ENCODE data around the gene MPPED1.

MPPED1 gene

DNA sequence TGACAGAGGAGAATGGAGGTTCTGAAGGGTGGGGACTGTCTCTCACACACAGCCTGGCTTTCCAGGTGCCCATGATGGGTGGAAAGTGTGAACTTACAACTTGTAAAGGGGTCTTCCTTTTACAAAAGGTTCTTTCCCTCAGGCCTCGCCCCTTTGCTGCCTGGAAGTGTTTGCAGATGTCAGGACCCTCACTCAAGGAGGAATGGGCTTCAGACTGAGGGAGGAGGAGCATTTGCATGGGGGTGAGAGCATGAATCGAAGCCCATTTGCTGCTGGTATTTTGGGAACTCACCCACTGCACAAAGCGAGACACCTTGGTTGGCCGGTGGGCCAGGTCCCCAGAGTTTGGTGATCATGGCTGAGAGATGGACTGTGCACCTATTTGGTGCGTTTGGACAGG, 25.1 kb downstream of the MPPED1 start:
- no peak overlapping the region for H3K4me3 ChIP-seq (ENCODE audit: low read length)
- TF ChIP-seq, protein P1, sequence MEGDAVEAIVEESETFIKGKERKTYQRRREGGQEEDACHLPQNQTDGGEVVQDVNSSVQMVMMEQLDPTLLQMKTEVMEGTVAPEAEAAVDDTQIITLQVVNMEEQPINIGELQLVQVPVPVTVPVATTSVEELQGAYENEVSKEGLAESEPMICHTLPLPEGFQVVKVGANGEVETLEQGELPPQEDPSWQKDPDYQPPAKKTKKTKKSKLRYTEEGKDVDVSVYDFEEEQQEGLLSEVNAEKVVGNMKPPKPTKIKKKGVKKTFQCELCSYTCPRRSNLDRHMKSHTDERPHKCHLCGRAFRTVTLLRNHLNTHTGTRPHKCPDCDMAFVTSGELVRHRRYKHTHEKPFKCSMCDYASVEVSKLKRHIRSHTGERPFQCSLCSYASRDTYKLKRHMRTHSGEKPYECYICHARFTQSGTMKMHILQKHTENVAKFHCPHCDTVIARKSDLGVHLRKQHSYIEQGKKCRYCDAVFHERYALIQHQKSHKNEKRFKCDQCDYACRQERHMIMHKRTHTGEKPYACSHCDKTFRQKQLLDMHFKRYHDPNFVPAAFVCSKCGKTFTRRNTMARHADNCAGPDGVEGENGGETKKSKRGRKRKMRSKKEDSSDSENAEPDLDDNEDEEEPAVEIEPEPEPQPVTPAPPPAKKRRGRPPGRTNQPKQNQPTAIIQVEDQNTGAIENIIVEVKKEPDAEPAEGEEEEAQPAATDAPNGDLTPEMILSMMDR (conservative IDR thresholded peaks at IDR 0.05; ENCODE audit: low read depth, low read length): no peak
- DNase-seq (ENCODE audit: low read depth): no peak

GRCh38 chr22:43437871-43438475, 26.2 kb downstream of the MPPED1 start:
- TF ChIP-seq, protein P1 (conservative IDR thresholded peaks at IDR 0.05; ENCODE audit: low read depth, low read length): no peak
- no peak overlapping the region for H3K4me3 ChIP-seq (ENCODE audit: low read length)
- DNase-seq (ENCODE audit: low read depth): no peak

- no peak overlapping the region for H3K4me3 ChIP-seq (ENCODE audit: low read length)
- TF ChIP-seq, protein P1 (conservative IDR thresholded peaks at IDR 0.05; ENCODE audit: low read depth, low read length): no peak
- no peak for DNase-seq (ENCODE audit: low read depth)
Observed at GRCh38 chr22:43438666-43439347, 27.0 kb downstream of the MPPED1 start.

DNA sequence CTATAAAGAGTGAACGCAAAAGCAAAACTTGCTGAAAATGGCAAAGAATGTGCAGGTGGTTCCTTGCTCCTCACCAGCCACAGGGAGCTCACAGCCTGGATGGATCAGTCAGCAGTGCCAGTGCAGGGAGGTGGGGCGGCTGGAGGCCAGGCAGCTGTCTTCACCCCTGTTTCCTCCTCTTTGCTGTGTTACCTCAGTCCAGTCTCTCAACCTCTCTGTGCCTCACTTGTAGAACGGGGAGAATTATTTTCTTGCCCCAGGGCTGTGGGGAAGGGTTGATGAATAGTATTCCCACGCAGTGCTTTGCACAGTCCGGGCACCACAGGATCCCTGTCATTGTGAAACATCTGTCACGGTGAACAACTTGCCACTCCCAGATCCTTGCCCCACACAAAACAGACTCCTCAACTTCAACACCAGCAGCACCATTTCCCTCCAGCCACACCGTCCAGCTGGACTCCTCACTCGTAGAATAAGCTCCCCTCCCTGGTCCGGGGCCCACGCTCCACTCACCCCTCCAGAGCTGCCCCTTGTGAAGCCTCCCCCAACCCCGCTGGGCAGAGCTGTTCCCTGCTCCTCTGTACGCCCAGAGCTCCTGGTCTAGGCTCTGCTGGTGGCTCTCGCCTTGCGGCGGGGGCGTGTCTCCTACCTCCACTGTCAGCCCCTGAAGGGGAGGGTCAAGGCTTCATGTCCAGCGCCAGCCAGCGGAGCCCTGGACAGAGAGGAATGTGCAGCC, 27.7 kb downstream of the MPPED1 start:
- TF ChIP-seq, protein P1 (conservative IDR thresholded peaks at IDR 0.05; ENCODE audit: low read depth, low read length): no peak
- no peak overlapping the region for H3K4me3 ChIP-seq (ENCODE audit: low read length)
- DNase-seq (ENCODE audit: low read depth): no peak

GRCh38 chr22:43440104-43440387, 28.2 kb downstream of the MPPED1 start:
- TF ChIP-seq, protein P1 (conservative IDR thresholded peaks at IDR 0.05; ENCODE audit: low read depth, low read length): no peak
- no peak for DNase-seq (ENCODE audit: low read depth)
- no peak overlapping the region for H3K4me3 ChIP-seq (ENCODE audit: low read length)

DNA sequence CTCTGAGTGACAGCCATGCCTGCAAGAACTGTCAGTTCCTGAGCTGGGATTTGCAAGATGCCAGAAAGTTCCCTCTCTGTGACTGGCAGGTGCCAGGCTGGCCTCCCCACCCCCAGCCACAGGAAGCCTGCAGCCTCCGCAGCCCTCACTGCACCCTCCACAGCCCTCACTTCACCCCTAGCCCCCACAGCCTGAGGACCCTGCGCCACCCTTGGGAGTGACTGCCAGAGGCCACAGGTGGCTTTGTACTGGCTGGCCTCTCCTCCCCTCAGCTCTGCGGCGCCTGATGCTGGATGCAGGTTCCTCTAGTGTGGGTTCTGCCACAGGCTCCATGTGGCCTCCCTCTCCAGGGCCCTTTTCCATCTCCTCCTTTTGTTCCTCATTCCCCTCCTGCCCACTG, 28.7 kb downstream of the MPPED1 start:
- no peak overlapping the region for H3K4me3 ChIP-seq (ENCODE audit: low read length)
- TF ChIP-seq, protein P1 (conservative IDR thresholded peaks at IDR 0.05; ENCODE audit: low read depth, low read length): no peak
- no peak for DNase-seq (ENCODE audit: low read depth)

DNA sequence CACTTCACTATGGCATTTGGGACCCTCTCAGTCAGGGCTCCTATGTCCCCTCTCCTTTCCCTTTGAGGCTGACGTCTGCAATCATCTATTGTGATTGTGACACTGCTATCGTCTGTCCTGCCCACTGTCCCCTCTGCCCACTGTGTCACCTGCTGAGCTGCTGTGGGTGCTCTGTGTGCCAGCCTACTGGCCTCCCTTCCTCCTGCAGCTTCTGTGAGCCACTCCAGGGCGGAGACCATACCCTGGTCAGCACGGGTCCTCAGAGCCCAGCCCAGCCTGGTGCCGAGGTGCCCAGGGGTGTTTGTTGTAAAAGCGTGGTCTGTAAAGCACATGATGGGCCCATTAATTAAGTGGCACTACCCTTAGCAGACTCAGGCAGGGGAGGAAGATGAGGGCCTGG, 29.4 kb downstream of the MPPED1 start:
- TF ChIP-seq, protein P1 (conservative IDR thresholded peaks at IDR 0.05; ENCODE audit: low read depth, low read length): no peak
- DNase-seq (ENCODE audit: low read depth): no peak
- no peak overlapping the region for H3K4me3 ChIP-seq (ENCODE audit: low read length)

Data from retinal pigment epithelial cell (primary cell).